Mesothelial cell of epicardium (in vitro differentiated cells): ENCODE results near the gene CHL1. TPM values are rescaled to one million over a fixed set of nuclear protein-coding genes. Genes with fewer than 3 reads are reported as not detected.

Experiments
- DNase-seq, 2 experiments: peaks; one replicate each; pipeline ENCODE4 v3.0.0; 2021; ENCODE audit warnings: low spot score in 2 of 2; ENCODE audit not compliant: unreplicated experiment in 2 of 2
- H3K27ac Mint-ChIP-seq: 2 replicates; pipeline ENCODE4 v1.8.0; 2021; ENCODE audit warnings: mixed read lengths
- H3K27me3 Mint-ChIP-seq: 2 replicates; pipeline ENCODE4 v1.8.0; 2021; ENCODE audit warnings: low read depth, mixed read lengths
- H3K36me3 Mint-ChIP-seq: 2 replicates; pipeline ENCODE4 v1.8.0; 2021; ENCODE audit warnings: mixed read lengths
- H3K4me1 Mint-ChIP-seq: 2 replicates; pipeline ENCODE4 v1.8.0; 2021; ENCODE audit warnings: mixed read lengths
- H3K4me3 Mint-ChIP-seq: 2 replicates; pipeline ENCODE4 v1.8.0; 2021; ENCODE audit warnings: mild to moderate bottlenecking, moderate library complexity, mixed read lengths
- H3K9me3 Mint-ChIP-seq: 2 replicates; pipeline ENCODE4 v1.8.0; 2021; ENCODE audit warnings: mixed read lengths
- CTCF ChIP-seq: fragments of 200-600 bp; sonication (generic); IDR thresholded peaks from one replicate; pipeline ENCODE4 v1.5.0; 2021; ENCODE audit warnings: antibody characterized with exemption; ENCODE audit not compliant: unreplicated experiment
- total RNA-seq: library from RNA; stranded (reverse); gene quantifications from 3 replicates; pipeline ENCODE4 v1.2.1, GENCODE V29; 2021

The CHL1 gene
- total RNA-seq, 1 donor from 2014 or later: not detected

GRCh38 chr3:264394-265156, 68.0 kb downstream of the CHL1 start:
- Mint-ChIP-seq H3K27me3 (peaks cover 35% of the 10 kb centered on the region), H3K36me3 (no peaks in the 10 kb centered on the region), H3K9me3 (no peaks in the 10 kb centered on the region), H3K27ac (no peak overlapping the region), H3K4me3 (no peak overlapping the region), H3K4me1 (no peaks in the 10 kb centered on the region)
- no peak for TF ChIP-seq CTCF
- no peak for DNase-seq

- no peaks in the 10 kb centered on the region for H3K4me1 Mint-ChIP-seq
- peaks cover 51% of the 10 kb centered on the region for H3K27me3 Mint-ChIP-seq
- H3K36me3 Mint-ChIP-seq: no peaks in the 10 kb centered on the region
- no peak for TF ChIP-seq CTCF
- no peak overlapping the region for H3K27ac Mint-ChIP-seq
- H3K9me3 Mint-ChIP-seq: no peaks in the 10 kb centered on the region
- no peak for DNase-seq
- H3K4me3 Mint-ChIP-seq: no peak overlapping the region
Observed at GRCh38 chr3:267101-267500, 70.5 kb downstream of the CHL1 start.

GRCh38 chr3:270688-271087, 74.1 kb downstream of the CHL1 start:
- Mint-ChIP-seq H3K4me1 (no peaks in the 10 kb centered on the region), H3K27me3 (peaks cover 63% of the 10 kb centered on the region), H3K36me3 (no peaks in the 10 kb centered on the region)

GRCh38 chr3:274927-275326, 78.4 kb downstream of the CHL1 start:
- no peaks in the 10 kb centered on the region for H3K36me3 Mint-ChIP-seq
- no peaks in the 10 kb centered on the region for H3K4me1 Mint-ChIP-seq
- no peak for TF ChIP-seq CTCF
- H3K27me3 Mint-ChIP-seq: peaks cover 69% of the 10 kb centered on the region
- no peak overlapping the region for H3K27ac Mint-ChIP-seq
- no peak for DNase-seq
- H3K9me3 Mint-ChIP-seq: no peaks in the 10 kb centered on the region
- no peak overlapping the region for H3K4me3 Mint-ChIP-seq

More at GRCh38 chr3:270688-271087, 74.1 kb downstream of the CHL1 start:
- Mint-ChIP-seq H3K9me3 (no peaks in the 10 kb centered on the region), H3K27ac (no peak overlapping the region), H3K4me3 (no peak overlapping the region)
- DNase-seq: no peak
- no peak for TF ChIP-seq CTCF

- Mint-ChIP-seq H3K27ac (no peak overlapping the region), H3K4me1 (no peaks in the 10 kb centered on the region), H3K4me3 (no peak overlapping the region), H3K27me3 (peaks cover 52% of the 10 kb centered on the region), H3K9me3 (no peaks in the 10 kb centered on the region), H3K36me3 (no peaks in the 10 kb centered on the region)
- no peak for TF ChIP-seq CTCF
- DNase-seq: no peak
Observed at GRCh38 chr3:277873-278272, 81.3 kb downstream of the CHL1 start.
